ENCODE measurements around the gene ZNF71.

- TF ChIP-seq CTCF (IDR thresholded peaks at IDR 0.05): no peak
- no peak for TF ChIP-seq EZH2 (IDR thresholded peaks at IDR 0.05; ENCODE audit: borderline replicate concordance, insufficient read depth, low read depth, low read length, poor library complexity, severe bottlenecking)
Observed at GRCh38 chr19:56566904-56567273, 28.2 kb upstream of the ZNF71 start.

Data from B cell (primary cell).